ENCODE data around the gene TRIM54. TPM values are rescaled to one million over a fixed set of nuclear protein-coding genes. Genes with fewer than 3 reads are reported as not detected.
"Not testable (repeated sequence)": the region's sequence is repeated elsewhere in the genome, so short reads cannot be mapped to it uniquely, and the experiment has no call there.

TRIM54 gene
- total RNA-seq, 1 donor from 2014 or later, result not detected

DNA sequence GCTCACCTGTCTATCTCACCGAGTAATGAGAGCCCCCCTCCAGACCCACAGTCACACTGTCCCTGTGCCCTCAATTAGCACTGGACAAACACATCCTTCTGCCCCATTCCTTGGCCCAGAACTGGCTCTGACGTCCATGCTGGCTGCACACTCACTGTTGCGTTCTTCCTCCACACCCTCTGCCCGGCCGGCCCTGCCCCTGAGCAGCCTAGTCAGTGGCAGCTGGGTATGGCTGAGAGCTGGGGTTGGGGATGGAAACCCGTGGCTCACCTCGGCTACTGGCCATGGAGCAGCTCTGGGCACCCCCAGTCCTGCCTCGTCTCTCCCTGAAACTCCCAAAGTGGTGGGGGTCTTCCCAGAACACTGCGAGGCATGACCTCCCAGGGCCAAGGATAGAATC lies 32.5 kb downstream of the TRIM54 start:
- Mint-ChIP-seq H3K27ac (ENCODE audit: unreplicated experiment) (no peak overlapping the region), H3K9me3 (ENCODE audit: unreplicated experiment) (peaks cover 1% of the 10 kb centered on the region), H3K27me3 (ENCODE audit: low read depth, unreplicated experiment) (peaks cover under 1% of the 10 kb centered on the region), H3K4me3 (ENCODE audit: unreplicated experiment) (no peak overlapping the region), H3K36me3 (ENCODE audit: low read depth, unreplicated experiment) (peaks cover 18% of the 10 kb centered on the region), H3K4me1 (ENCODE audit: low read depth, unreplicated experiment) (no peaks in the 10 kb centered on the region)
- TF ChIP-seq, protein P1, sequence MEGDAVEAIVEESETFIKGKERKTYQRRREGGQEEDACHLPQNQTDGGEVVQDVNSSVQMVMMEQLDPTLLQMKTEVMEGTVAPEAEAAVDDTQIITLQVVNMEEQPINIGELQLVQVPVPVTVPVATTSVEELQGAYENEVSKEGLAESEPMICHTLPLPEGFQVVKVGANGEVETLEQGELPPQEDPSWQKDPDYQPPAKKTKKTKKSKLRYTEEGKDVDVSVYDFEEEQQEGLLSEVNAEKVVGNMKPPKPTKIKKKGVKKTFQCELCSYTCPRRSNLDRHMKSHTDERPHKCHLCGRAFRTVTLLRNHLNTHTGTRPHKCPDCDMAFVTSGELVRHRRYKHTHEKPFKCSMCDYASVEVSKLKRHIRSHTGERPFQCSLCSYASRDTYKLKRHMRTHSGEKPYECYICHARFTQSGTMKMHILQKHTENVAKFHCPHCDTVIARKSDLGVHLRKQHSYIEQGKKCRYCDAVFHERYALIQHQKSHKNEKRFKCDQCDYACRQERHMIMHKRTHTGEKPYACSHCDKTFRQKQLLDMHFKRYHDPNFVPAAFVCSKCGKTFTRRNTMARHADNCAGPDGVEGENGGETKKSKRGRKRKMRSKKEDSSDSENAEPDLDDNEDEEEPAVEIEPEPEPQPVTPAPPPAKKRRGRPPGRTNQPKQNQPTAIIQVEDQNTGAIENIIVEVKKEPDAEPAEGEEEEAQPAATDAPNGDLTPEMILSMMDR (IDR thresholded peaks at IDR 0.05; ENCODE audit: insufficient read depth, low read depth, low read length), result no peak
- TF ChIP-seq EZH2 (IDR thresholded peaks at IDR 0.05; ENCODE audit: insufficient read depth, low read length), result no peak
- H3K27ac ChIP-seq (ENCODE audit: low read depth, low read length), result no peak overlapping the region
- no peaks in the 10 kb centered on the region for H3K79me2 ChIP-seq (ENCODE audit: insufficient read depth, low read length)
- peaks cover 31% of the 10 kb centered on the region for H4K20me1 ChIP-seq (ENCODE audit: insufficient read depth, low read length)
- H3K4me2 ChIP-seq (ENCODE audit: low read length), result no peak overlapping the region
- H3K9ac ChIP-seq (ENCODE audit: low read length), result no peak overlapping the region
- H3K9me3 ChIP-seq (ENCODE audit: insufficient read depth, low read depth, low read length), result no peaks in the 10 kb centered on the region
- no peak overlapping the region for H2AFZ ChIP-seq (ENCODE audit: low read depth, low read length)
- H3K4me3 ChIP-seq (ENCODE audit: insufficient read depth, low read depth, low read length), result no peak overlapping the region
- FAIRE-seq, result no peak
- no peaks in the 10 kb centered on the region for H3K27me3 ChIP-seq (ENCODE audit: insufficient read depth, low read length)
- no peaks in the 10 kb centered on the region for H3K36me3 ChIP-seq (ENCODE audit: insufficient read depth, low read length)
- DNase-seq (ENCODE audit: low read depth), result no peak
- no peaks in the 10 kb centered on the region for H3K4me1 ChIP-seq (ENCODE audit: insufficient read depth, low read length)

DNA sequence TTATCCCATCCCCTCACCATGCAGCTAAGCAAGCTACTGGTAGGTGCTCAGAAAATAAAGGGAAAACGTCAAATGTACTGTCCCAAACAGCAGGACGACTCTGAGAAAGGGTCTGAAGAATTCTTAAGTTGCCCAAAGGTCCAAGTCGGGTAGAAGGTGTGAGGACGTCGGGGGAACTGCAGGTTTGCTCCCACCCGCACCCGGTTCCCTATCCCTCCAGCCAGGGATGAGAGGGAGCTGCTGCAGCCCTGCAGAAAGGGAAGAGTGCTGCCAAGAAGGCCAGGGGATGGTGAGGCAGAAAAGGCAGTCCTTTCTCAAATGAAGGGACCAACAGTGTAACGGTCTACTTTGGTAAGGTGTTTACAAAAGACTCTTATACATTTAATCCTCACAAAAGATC lies 32.9 kb downstream of the TRIM54 start:
- Histone ChIP-seq H3K27ac (ENCODE audit: low read depth, low read length) (no peak overlapping the region), H3K9ac (ENCODE audit: low read length) (no peak overlapping the region), H4K20me1 (ENCODE audit: insufficient read depth, low read length) (peaks cover 29% of the 10 kb centered on the region), H2AFZ (ENCODE audit: low read depth, low read length) (no peak overlapping the region), H3K4me2 (ENCODE audit: low read length) (no peak overlapping the region), H3K4me1 (ENCODE audit: insufficient read depth, low read length) (no peaks in the 10 kb centered on the region), H3K9me3 (ENCODE audit: insufficient read depth, low read depth, low read length) (no peaks in the 10 kb centered on the region), H3K4me3 (ENCODE audit: insufficient read depth, low read depth, low read length) (no peak overlapping the region), H3K79me2 (ENCODE audit: insufficient read depth, low read length) (no peaks in the 10 kb centered on the region), H3K27me3 (ENCODE audit: insufficient read depth, low read length) (no peaks in the 10 kb centered on the region), H3K36me3 (ENCODE audit: insufficient read depth, low read length) (no peaks in the 10 kb centered on the region)
- no peak overlapping the region for H3K27ac Mint-ChIP-seq (ENCODE audit: unreplicated experiment)
- H3K4me1 Mint-ChIP-seq (ENCODE audit: low read depth, unreplicated experiment), result no peaks in the 10 kb centered on the region
- no peaks in the 10 kb centered on the region for H3K9me3 Mint-ChIP-seq (ENCODE audit: unreplicated experiment)
- peaks cover 17% of the 10 kb centered on the region for H3K36me3 Mint-ChIP-seq (ENCODE audit: low read depth, unreplicated experiment)
- TF ChIP-seq EZH2 (IDR thresholded peaks at IDR 0.05; ENCODE audit: insufficient read depth, low read length), result no peak
- TF ChIP-seq, protein P1 (IDR thresholded peaks at IDR 0.05; ENCODE audit: insufficient read depth, low read depth, low read length), result no peak
- H3K27me3 Mint-ChIP-seq (ENCODE audit: low read depth, unreplicated experiment), result no peaks in the 10 kb centered on the region
- no peak for DNase-seq (ENCODE audit: low read depth)
- no peak overlapping the region for H3K4me3 Mint-ChIP-seq (ENCODE audit: unreplicated experiment)
- no peak for FAIRE-seq

DNA sequence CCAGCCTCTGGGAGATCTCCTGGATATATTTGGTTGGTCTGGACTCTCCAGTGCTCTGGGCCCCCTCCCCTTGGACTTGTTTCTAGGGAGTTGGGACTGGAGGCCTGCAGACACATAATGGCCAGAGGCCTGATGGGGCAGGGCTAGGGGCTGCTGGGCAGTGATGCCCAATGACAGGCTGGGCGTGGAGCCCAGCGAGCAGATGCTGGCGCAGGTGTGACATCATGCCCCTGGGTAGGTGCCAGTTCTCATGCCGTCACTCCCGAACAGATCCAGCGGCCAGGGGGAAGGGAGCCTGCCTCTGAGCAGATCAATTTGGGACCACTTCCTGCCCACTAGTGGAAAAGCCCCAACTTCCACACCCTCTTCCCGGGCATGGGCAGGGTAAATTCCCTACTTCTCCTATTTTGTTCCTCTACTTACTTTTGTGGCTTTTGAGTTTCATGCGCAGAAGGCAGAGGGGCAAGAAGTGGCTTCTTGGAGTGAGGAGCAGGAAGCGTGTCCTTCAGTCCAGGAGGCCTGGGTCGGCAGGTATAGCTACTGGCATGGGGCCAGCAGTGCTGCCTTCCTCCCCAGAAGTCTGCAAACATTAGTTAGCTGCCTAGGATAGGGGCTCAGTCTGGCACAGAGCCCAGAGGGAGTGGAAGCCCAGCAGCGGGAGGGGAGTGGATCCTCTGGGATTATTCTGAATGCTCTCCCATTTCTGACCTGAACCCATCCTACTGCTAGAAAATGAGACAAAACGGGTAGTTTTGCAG lies 34.6 kb downstream of the TRIM54 start:
- no peaks in the 10 kb centered on the region for H3K9me3 ChIP-seq (ENCODE audit: insufficient read depth, low read depth, low read length)
- FAIRE-seq (no peak), DNase-seq (ENCODE audit: low read depth) (no peak)
- Mint-ChIP-seq H3K36me3 (ENCODE audit: low read depth, unreplicated experiment) (peaks cover 10% of the 10 kb centered on the region), H3K4me3 (ENCODE audit: unreplicated experiment) (no peak overlapping the region), H3K27ac (ENCODE audit: unreplicated experiment) (no peak overlapping the region), H3K9me3 (ENCODE audit: unreplicated experiment) (no peaks in the 10 kb centered on the region), H3K4me1 (ENCODE audit: low read depth, unreplicated experiment) (peaks cover 12% of the 10 kb centered on the region), H3K27me3 (ENCODE audit: low read depth, unreplicated experiment) (no peaks in the 10 kb centered on the region)
- no peak overlapping the region for H3K27ac ChIP-seq (ENCODE audit: low read depth, low read length)
- H4K20me1 ChIP-seq (ENCODE audit: insufficient read depth, low read length), result peaks cover 33% of the 10 kb centered on the region
- no peak overlapping the region for H3K4me2 ChIP-seq (ENCODE audit: low read length)
- peaks cover 5% of the 10 kb centered on the region for H3K79me2 ChIP-seq (ENCODE audit: insufficient read depth, low read length)
- H3K4me1 ChIP-seq (ENCODE audit: insufficient read depth, low read length), result peaks cover 15% of the 10 kb centered on the region
- H2AFZ ChIP-seq (ENCODE audit: low read depth, low read length), result no peak overlapping the region
- no peak overlapping the region for H3K9ac ChIP-seq (ENCODE audit: low read length)
- H3K36me3 ChIP-seq (ENCODE audit: insufficient read depth, low read length), result no peaks in the 10 kb centered on the region
- TF ChIP-seq, protein P1 (IDR thresholded peaks at IDR 0.05; ENCODE audit: insufficient read depth, low read depth, low read length), result no peak
- no peak for TF ChIP-seq EZH2 (IDR thresholded peaks at IDR 0.05; ENCODE audit: insufficient read depth, low read length)
- H3K27me3 ChIP-seq (ENCODE audit: insufficient read depth, low read length), result no peaks in the 10 kb centered on the region
- H3K4me3 ChIP-seq (ENCODE audit: insufficient read depth, low read depth, low read length), result no peak overlapping the region

DNA sequence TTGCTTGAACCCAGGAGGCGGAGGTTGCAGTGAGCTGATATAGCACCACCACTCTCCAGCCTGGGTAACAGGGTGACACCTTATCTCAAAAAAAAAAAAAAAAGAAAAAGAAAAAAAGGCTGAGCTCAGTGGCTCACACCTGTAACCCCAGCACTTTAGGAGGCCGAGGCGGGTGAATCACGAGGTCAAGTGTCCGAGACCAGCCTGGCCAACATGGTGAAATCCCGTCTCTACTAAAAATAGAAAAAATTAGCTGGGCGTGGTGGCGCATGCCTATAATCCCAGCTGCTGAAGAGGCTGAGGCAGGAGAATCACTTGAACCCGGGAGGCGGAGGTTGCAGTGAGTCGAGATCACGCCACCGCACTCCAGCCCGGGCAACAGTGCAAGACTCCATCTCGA lies 37.6 kb downstream of the TRIM54 start:
- not testable (repeated sequence) for H3K9me3 ChIP-seq (ENCODE audit: insufficient read depth, low read depth, low read length); FAIRE-seq; H3K9ac ChIP-seq (ENCODE audit: low read length); H3K9me3 Mint-ChIP-seq (ENCODE audit: unreplicated experiment); H2AFZ ChIP-seq (ENCODE audit: low read depth, low read length); DNase-seq (ENCODE audit: low read depth); H3K27ac Mint-ChIP-seq (ENCODE audit: unreplicated experiment); H3K27me3 Mint-ChIP-seq (ENCODE audit: low read depth, unreplicated experiment); H3K4me3 Mint-ChIP-seq (ENCODE audit: unreplicated experiment); H3K27me3 ChIP-seq (ENCODE audit: insufficient read depth, low read length); H3K36me3 ChIP-seq (ENCODE audit: insufficient read depth, low read length); H3K36me3 Mint-ChIP-seq (ENCODE audit: low read depth, unreplicated experiment); H3K27ac ChIP-seq (ENCODE audit: low read depth, low read length); H3K4me3 ChIP-seq (ENCODE audit: insufficient read depth, low read depth, low read length); H3K4me2 ChIP-seq (ENCODE audit: low read length)
- peaks cover 16% of the 10 kb centered on the region for H3K4me1 Mint-ChIP-seq (ENCODE audit: low read depth, unreplicated experiment)
- Histone ChIP-seq H3K79me2 (ENCODE audit: insufficient read depth, low read length) (peaks cover 16% of the 10 kb centered on the region), H3K4me1 (ENCODE audit: insufficient read depth, low read length) (peaks cover 26% of the 10 kb centered on the region), H4K20me1 (ENCODE audit: insufficient read depth, low read length) (peaks cover 21% of the 10 kb centered on the region)

Data from astrocyte (in vitro differentiated cells and primary cell).